GM18858 (cell line): Measurements from ENCODE around the gene WNT3A.

Experiments
- ATAC-seq: cut with Tn5 transposase; IDR thresholded peaks from one replicate; pipeline ENCODE4 v1.9.1; 2021; ENCODE audit not compliant: unreplicated experiment

The WNT3A gene

DNA sequence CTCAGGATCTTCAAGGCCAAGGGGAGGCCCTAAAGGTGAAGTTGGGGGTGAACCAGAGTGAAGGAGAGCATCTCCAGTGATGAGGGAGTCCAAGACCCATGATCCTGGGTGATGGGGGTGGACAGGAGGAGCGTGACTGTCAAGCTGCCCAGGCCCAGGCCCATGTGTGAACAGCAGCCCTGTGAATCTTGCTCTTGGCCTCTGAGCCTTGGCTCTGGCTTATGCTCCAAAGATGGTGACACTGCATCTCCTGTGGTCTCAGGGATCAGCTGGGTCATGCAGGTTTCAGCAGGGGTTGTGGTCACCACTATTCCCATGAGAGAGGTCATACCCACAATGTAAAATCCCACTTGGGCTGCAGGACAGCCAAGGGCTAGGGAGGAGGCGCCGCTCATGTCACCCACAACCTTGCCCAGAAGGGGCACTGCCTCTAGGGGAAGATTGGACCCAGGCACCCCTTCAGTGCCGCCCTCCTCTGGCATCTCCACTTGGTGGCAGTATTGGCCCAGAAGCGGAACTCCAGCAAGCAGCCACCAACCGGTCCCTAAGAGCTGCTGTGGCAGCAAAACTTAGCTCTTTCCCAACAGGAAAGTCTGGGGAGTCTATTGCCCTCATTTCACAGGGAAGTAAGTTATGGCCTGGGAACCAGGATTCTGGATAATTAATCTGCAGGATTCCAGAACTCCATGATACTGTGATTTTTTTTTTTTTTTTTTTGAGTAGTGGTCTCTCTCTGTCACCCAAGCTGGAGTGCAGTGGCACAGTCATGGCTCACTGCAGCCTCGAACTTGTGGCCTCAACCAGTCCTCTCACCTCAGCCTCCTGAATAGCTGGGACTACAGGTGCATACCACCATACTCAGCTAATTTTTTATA, 7.5 kb upstream of the WNT3A start:
- ATAC-seq, result peak; percentile 74

DNA sequence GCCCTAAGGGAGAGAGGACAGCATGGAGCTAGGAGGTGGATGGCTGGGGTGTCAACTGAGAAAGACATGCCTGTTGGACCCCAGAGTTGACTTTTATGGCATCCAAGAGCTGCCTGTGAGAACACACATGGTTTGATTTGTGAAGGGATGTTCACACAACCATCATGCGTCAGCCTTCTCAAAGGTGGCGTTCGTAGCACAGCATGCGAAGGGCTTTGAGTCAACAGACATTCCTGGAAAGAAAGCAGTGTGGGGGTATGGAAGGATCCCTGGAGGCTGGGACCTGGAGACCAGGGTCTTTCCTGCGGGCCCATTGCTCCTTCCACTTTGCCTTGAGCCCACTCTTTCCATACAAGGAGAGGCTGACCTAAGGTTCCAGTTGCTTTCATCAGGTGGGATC, 6.4 kb upstream of the WNT3A start:
- ATAC-seq, result no peak

DNA sequence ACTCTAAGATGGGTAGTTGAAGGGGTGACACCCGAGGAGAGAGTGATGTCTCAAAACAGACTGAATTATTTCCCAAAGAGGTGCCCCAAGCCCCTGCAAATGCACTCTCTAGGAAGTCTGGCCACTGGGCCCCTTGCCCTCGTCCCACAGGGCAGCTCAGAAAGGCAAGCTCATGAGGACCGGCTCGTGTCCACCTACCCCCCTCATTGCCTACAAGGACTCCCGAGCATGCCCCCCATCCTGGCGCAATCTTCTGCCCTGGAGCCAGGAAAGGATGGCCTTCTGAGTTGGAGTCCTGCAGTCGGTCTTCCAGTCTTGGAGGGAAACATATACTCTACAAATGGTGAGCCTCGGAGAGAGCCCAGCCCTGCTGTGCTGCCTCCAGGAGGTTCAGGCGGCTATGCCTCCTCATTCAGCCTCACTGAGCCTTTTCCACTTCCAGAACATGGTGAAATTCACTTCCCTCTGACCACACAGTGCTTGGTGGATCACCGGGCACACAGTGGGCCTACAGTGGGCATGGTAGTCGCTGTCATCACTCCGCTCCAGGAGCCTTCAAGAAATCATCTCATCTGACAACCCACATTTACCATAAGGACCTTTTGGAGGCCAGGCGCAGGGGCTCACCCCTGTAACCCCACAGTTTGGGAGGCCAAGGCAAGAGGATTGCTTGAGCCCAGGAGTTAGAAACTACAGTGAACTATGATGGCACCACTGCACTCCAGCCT, 5.8 kb upstream of the WNT3A start:
- no peak for ATAC-seq

DNA sequence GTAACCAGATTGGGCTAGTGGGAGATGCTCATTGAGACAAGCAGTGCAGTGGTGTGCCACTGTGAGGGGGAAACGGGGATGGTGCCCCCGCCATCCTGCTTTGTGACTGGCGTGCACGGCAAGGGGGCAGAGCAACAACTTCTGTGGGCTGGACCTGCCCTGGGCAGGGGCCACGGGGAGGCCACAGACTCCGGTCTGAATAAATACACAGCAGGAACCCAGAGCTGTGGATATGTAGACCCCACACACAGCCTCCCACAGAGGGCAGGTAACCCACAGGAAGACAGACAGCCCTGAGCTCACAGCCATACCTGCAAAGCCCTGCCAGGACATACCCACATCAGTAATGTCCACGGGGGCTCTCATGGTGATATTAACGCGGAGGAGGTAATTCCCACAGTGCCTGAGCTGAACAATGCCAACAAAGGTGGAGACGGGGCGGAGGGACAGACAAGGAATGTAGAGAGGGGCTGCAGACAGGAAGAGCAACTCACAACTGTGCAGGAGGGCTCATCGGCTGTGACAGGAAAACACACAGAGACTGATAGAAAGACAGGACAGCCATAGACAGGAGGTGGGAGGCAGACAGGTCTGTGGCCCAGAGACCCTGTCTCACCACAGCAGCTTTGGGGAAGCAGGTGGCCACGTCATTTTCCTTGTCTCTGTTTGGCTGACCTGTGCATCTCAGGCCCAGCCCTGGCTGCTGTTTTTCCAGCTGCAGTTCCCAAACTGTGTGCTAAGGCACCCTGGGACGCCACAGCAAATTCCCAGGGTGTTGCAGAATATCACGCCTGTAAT, 4.9 kb upstream of the WNT3A start:
- no peak for ATAC-seq

DNA sequence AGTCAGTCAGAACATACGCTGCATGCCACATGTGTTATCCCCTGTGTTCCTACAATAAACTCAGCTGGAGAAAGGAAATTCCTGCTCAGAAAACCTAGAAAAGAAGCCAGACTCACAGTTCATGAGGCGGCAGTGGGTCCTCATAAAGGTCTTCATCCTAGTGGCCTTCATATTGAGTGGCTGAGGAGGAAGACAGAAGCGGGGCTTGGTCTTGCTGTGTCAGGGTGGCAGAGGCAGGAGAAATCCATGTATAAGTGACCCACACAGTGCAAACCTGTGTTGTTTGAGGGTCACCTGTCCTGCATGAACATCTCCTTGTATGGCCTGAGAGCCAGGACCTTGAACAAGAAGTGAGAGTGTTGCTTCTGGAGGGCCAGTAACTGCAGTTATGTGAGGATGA, 4.0 kb upstream of the WNT3A start:
- no peak for ATAC-seq

DNA sequence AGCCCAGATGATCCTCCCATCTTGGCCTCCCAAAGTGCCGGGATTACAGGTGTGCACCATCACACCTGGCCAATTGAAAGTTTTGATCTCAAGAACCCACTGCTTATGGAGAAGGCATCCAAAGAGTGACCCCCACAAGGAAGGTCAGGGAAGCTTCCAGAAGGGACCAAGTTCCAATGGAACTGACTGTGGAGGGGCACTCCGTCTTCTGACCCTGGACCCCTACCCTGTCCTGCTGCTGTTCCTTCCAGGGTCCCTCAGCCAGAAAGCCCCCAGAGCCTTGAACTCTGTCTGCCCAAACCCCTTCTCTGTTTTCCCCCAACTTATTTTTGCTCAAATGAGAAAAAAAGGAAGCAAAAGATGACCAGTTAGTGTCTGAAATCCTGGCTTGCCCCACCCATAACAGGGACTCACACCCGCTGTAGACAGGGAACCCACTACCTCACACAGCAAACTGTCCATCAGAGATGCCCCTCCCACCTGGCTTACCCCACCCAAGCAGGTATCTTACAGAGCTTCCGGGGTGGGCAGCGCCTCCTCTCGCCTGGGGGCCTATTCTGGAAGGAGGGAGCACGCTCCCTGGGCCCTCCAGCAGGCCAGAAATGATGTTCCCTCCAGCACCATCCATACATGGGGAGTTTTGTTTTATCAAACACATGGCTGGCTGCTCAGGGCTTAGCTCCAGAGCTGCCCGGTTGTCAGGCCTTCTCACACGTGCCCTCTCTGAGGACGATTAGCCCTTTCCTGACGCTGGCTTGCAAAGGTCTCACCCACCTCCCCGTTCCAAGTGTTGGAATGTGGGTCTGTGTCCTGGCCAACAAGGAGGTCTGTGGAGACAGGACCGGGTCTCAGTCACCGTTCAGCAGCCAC, 3.1 kb upstream of the WNT3A start:
- no peak for ATAC-seq

DNA sequence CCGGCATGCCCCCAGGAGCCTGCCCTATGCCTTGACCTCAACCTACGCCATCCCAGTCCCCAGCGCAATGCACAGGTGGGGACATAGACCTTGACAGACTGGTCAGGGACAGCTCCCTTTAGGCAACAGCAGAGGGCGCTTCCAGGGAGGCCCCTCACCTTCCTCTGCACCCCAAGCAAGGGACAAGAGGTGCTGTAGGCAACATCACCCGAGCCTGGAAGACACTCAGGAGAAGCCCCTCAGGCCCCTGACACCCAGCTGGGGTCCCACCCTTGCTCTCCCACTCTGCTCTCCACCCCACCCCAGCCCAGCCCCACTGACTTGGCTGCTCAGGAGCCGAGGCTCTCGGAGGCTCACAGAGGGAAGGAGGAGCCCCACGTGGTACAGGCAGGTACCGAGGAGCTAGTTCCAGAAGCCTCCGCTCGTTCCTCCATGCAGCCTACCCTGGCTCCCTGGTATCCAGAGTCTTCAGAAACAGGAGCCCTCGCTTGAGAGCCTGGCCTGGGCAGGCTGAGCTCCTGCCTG, 2.4 kb upstream of the WNT3A start:
- ATAC-seq, result no peak

DNA sequence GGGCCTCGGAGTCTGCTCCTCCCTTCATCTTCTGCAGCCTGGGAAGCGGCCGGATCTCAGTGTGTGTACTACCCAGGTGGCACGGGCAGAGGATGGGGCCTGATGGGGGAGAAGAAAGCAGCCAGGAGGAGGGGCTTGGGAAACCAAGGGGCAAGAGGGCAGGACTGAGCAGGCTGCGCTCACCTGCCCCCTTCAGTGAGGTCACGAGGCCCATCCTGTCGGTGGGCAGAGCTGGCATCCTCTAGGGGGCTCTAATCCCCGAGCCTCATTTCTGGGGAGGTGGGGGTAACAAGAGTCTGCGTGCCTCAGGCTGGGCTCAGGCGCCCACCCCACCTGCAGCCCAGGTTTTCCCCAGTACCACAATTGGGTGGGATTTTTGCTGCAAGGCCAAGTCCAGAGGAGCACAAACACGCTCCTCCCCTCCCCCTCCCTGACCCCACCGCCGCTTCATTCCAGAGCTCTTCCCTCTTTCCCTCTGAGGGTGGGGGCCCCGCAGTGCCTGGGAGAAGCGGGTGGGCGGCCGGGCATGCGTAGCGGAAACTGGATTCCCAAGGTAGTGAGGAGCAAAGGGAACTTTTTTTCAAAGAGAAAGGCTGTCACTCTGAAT, 1.8 kb upstream of the WNT3A start:
- no peak for ATAC-seq

DNA sequence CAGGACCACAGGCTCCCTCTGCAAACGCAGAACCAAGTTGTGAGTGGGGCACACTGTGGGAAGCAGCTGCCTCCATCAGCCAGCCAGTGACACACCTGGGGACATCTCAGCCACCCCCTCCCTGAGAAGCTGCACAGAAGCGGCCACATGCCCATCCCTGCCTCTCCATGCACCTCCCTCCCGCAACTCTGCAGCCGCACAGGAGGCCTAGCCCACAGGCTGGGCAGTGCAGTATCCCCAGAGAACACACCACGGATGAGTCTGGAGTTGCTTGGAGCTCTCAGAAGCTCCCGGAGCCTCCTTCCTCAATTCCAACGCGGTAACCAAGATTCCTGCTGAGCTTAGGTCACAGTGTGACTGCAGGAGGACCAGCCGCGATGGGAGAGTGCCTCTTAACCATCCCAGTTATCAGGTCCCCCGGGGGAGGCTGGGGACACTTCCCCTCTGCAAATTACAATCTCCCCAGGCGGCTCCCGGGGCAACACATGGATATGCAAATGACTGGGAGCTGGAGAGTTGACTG, 1.2 kb upstream of the WNT3A start:
- no peak for ATAC-seq

DNA sequence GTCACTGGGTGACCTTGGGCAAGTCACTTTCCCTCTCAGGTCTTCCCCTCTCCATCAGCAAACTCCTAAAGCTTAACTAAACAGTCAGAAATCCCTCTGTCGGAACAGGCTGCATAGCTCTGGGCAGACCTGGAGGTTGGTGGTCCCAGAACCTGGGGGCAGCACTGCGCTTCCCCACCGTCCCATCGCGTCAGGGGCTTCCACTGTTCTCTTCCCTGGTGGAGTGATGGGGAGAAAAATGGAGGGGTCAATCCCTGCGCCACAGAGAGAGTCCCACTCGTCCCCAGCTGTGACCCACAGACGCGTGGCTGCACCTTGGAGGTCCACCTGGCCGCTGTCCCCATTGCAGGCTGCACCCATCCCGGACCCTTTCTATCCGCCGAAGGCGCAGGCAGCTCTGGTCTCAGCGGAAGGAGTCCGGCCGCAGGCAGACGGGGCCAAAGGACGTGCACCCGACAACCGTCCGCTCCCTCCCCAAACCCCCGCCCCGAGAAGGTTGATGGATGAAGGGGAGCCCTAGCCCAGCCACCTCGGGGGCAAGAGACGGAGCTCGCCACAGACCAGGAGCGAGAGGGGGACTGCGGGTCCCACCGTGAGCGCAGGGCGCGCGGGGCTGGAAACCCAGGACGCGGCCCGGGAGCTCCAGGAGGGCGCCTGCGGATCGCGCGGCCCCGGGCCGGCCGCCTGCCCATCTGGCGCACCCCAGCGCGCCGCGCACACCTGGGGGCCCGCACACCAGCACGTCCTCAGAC, 588 bp upstream of the WNT3A start:
- ATAC-seq, result no peak

DNA sequence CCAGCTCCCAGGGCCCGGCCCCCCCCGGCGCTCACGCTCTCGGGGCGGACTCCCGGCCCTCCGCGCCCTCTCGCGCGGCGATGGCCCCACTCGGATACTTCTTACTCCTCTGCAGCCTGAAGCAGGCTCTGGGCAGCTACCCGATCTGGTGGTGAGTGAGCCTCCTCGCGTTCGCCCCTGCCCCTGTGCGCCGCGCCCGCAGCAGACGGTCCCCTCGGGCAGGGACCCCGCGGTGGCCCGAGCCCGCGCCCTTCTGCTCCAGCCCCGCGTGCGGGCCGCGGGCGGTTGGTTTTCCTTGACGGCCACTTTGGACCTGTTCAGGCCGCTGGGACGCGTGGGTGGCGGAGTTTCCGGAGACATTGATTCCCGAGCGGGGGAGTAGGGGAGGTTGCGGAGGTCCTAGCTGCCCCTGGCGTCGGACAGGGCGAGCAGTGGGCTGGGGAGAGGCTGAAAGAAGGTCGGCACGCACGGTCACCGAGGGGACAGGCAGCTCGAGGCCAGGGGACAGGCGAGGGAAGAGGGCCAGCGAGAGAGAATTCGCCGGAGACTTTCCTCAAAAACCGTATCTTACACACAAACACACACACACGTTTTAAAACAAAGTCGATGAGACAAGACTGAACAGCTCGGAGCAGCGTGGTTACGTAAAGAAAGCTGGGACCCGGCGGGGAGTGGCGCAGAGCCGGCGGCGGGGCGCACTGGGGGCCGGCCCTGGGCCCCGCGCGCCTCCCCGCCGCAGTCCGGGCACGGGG, 427 bp downstream of the WNT3A start:
- no peak for ATAC-seq

DNA sequence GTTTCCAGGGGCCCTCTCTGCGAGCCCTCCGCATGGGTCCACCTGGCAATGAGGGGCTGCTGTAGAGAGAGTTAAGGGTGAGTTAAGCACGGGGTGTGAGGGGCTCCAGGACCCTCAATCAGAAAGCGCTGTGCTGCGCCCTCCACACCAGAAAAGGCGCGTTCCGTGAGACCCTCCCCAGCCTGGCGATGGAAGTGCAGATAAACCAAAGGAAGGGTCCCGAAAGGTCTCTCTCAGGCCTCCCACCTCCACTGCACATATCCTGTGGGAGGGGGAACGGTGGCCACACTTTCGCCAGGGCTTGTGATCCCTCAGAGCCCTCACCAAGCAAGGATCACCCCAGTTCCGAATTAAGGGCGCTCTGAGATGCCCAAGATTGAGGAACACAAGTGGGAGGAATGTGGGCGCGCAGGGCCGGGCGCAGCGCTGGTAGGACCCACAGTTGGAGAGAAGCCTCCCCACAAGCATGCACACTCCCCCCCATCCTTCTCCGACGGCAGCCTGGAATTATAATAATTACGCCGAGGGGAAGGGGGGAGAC, 1.1 kb downstream of the WNT3A start:
- no peak for ATAC-seq

DNA sequence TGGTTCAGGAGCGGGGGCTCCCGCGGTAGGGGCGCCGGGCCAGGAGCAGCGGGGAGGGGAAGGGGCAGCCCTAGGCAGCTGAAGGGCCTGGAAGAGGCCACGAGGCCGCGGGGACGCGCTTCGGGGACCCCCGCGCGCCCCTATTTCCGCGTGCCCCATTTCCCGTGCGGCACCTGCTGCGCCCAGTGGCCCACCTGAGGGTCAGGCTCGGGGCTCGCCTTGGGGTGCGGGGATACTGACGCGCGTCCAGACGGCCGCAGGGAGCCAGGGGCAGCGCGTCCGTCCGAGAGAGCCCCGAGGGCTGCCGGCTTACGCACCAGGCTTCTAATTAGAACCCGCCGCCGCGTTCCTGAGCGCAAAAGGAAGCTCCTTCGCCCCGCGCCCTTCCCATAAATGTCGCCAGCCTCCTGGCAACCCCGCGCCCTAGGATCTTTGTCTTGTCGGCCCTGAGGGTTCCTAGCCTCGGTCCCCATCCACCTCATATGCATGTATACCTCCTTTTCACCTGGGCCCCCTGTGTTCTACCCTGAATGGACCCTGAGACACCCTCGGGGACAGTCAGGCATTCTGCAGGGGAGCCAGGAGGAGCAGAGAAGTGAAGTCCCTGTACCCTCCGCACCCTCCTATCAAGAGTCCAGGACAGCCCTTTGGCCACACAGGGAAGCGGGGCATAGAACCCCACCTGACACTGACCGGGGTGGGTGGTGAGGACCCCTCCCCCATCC, 1.8 kb downstream of the WNT3A start:
- no peak for ATAC-seq

DNA sequence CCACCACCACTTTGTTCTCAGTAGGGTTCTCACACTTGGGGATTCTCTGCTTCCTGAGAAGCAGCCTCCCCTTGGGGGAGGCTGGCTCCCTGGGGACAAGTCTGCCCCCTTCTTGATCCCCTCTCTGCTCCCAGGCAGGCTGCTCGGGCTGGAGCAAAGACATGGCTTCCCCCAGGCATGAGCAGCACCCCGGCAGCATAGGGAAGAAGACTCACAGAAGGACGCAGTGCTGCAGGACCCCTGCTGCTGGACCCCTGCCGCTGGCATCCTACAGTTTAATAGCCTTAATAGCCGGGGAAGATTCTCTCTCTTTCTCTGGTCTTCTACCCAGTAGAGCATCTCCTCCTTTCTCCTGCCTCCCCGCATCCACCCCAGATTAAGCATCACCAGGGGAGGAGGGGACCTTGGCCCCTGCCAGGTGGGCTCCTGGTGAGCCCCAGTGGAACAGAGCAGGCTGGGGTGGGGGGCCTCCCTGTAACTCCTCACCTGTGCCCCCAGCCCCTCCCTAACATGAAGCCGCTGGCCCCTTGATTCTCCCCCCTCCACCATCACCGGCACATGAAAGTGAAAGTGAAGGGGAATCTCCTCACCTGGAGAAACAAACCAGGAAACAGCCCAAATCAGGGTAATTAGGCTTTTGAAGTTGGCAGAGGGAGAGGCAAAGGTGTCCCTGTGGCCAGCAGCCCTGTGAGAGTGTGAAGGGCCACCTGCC, 2.5 kb downstream of the WNT3A start:
- ATAC-seq, result no peak

DNA sequence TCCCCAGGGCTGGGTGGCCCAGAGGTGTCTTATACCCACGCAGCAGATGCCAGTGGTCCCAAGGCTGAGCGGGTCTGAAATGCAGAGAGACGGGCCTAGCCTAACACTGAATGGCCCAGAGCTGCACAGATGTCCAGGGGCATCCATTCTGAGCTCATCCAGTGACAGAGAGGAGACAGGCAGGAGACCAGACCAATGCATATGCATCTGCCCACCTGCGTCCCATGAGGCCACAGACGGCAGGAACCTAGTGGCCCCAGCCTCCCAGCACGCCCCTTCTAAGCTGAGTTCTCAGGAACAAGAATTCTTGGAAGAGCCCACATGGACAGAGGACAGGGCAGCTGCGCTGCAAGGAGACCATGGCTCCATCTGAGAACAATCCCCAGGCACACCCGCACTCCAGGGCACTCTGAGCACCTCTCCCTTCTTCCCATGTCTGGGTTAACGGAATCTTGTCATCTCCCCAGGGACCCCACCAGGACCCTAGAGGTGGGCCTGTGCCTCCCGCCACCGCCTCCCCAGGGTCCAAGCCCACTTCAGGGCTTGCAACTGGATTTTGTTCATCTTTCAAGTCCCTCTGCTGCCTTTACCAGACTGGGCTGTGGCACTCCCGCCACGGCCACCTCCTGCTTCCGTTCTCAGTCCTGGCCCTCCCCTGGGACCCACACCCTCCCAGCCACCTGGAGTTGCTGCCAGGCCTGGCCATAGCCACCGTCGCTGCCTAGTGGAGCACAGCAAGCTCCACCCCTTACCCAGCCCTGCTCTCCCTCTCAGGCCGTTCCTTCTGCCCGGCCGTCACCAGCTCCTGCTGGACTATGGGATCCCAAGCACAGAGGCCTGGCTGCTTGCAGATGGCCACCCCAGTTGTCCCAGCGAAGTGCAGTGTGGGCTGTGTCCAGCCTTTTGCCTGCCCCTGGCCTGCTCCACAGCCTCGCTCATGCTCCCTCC, 3.3 kb downstream of the WNT3A start:
- ATAC-seq, result no peak

DNA sequence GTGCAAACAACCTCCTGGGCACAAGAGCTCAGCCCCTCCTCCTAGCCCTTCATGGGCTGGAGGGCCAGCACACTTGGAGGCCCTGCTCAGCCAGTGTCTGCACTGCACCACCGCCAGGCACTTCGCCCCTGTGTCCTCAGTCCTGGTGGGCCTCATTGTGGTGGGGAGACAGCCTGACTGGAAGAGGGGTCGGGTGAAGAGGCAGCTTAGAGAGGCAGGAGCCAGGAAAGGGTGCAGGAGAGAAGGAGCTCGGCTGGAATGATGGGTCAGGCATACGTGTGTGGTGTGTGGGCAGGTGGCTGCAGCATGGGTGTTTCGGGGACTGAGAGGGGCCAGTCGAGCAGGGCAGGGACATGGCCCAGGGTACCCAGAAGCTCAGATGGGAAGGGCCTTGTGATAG, 4.1 kb downstream of the WNT3A start:
- ATAC-seq, result no peak
